Endothelial cell of umbilical vein (primary cell): ENCODE measurements around the gene RAB7B.

Source experiments
- EZH2 ChIP-seq: IDR thresholded peaks from 2 replicates; pipeline ENCODE4 v1.6.1; 2012; ENCODE audit warnings: borderline replicate concordance, low read depth, mild to moderate bottlenecking, moderate library complexity, low read length, inconsistent platforms; ENCODE audit not compliant: severe bottlenecking
- POLR2AphosphoS5 ChIP-seq: IDR thresholded peaks from 2 replicates; pipeline ENCODE4 v1.6.1; 2012; ENCODE audit warnings: low read depth, mild to moderate bottlenecking, control low read depth, low read length, moderate library complexity; ENCODE audit not compliant: insufficient read depth

GRCh38 chr1:205969229-205969628, 34.0 kb downstream of the RAB7B start:
- TF ChIP-seq POLR2AphosphoS5 (no peak), EZH2 (no peak)
